T1000 (cell line): Measurements from ENCODE around the gene SHD.
A peak's percentile ranks its signal among the peaks of the same experiment; 100 is the strongest.
"Not testable (repeated sequence)": the region's sequence is repeated elsewhere in the genome, so short reads cannot be mapped to it uniquely, and the experiment has no call there.

Source experiments
- DNase-seq: peaks from one replicate; lab custom pipeline; 2025; ENCODE audit warnings: mixed read lengths; lab: John Stamatoyannopoulos, UW

SHD gene, protein sequence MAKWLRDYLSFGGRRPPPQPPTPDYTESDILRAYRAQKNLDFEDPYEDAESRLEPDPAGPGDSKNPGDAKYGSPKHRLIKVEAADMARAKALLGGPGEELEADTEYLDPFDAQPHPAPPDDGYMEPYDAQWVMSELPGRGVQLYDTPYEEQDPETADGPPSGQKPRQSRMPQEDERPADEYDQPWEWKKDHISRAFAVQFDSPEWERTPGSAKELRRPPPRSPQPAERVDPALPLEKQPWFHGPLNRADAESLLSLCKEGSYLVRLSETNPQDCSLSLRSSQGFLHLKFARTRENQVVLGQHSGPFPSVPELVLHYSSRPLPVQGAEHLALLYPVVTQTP

DNA sequence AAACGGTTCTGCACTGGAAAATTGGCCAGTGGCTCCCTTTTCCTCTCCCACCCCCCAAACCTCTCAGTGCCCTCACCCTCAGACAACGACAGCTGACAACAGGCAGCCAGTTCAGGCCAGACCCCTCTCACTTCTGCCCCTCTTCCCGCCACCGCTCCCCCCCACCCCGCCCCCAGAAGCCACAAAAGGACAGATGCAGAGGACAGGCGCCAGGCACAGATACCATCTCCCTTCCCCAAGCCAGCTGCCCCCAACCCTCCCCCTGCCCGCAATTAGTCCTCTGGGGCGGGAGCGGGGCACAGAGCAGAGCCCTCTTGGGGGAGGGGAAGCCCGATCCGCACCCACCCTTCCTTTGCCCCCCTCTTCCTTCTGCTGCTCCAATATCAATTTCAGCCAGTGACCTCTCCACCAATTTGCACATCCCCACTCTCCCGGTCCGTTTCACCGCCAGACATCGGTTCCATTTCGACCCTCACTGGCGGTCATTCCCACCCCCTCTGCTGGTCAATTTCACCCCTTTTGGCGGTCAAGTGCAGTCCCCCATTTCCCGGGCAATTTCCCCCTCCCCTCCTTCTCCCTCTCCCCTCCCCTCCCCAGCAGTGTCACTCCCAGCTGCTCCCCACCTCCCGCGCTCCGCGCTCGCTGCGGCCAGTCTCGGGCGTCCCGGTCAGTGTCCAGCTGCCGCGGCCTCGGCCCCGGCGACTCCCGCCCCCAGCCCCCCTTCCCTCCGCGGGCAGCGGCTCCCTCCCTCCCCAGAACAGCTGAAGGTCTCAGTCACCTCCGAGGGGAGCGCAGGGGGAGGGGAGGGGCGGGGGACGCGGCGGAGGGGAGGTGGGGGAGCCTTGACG lies at the start of gene SHD:
SHD (plus strand) TSS at position 848 of the 848 bp plus-strand sequence. CDS start 798 bp downstream, outside the sequence.
- DNase-seq, result no peak

GRCh38 chr19:4230237-4230636 lies 48.8 kb upstream of the SHD start:
- not testable (repeated sequence) for DNase-seq

DNA sequence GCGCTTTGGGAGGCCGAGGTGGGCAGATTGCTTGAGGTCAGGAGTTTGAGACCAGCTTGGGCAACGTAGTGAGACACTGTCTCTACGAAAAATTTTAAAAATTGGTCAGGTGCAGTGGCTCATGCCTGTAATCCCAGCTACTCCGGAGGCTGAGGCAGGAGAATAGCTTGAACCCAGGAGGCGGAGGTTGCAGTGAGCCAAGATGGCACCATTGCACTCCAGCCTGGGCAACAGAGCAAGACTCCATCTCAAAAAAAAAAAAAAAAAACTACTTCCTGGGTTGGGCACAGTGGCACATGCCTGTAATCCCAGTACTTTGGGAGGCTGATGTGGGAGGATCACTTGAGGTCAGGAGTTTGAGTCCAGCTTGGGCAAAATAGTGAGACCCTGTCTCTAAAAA lies 47.5 kb upstream of the SHD start:
- DNase-seq, result not testable (repeated sequence)

DNA sequence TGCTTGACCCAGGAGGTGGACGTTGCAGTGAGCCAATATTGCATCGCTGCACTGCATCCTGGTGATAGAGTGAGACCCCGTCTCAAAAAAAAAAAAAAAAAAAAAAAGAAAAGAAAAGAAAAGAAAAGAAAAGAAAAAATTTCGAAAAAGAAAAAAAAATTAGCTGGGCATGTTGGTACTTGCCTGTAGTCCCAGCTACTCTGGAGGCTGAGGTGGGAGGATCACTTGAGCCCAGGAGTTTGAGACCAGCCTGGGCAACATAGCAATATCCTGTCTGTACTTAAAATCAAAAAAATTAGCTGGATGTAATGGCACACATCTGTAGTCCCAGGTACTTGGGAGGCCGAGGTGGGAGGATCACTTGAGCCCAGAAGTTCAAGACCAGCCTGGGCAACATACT lies 46.9 kb upstream of the SHD start:
- not testable (repeated sequence) for DNase-seq

GRCh38 chr19:4232614-4233281 lies 46.3 kb upstream of the SHD start:
- no peak for DNase-seq

- DNase-seq, result no peak
Measured at GRCh38 chr19:4233282-4233853, 45.7 kb upstream of the SHD start.

GRCh38 chr19:4234142-4234861 lies 44.8 kb upstream of the SHD start:
- no peak for DNase-seq

- no peak for DNase-seq
Measured at GRCh38 chr19:4234862-4235201, 44.2 kb upstream of the SHD start.

- not testable (repeated sequence) for DNase-seq
Measured at GRCh38 chr19:4237510-4237909, 41.6 kb upstream of the SHD start.

DNA sequence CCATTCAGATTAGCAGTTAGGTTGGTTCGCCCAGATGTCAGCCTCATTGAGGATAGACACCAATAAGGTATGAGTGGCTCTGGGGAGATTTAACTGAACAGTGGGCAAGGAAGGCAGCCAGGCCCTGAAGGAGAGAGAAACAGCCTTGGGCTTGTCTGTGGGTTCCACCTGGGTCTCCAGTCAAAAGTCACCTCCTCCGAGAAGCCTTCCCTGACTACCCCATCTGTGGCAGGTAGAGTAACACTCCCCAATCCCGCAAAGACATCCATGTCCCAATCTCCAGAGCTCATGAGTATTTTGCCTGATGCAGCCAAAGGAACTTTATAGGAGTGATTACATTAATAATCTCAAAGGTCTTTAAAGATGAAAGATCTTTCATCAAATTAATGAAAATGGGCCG lies 40.2 kb upstream of the SHD start:
- DNase-seq, result no peak

DNA sequence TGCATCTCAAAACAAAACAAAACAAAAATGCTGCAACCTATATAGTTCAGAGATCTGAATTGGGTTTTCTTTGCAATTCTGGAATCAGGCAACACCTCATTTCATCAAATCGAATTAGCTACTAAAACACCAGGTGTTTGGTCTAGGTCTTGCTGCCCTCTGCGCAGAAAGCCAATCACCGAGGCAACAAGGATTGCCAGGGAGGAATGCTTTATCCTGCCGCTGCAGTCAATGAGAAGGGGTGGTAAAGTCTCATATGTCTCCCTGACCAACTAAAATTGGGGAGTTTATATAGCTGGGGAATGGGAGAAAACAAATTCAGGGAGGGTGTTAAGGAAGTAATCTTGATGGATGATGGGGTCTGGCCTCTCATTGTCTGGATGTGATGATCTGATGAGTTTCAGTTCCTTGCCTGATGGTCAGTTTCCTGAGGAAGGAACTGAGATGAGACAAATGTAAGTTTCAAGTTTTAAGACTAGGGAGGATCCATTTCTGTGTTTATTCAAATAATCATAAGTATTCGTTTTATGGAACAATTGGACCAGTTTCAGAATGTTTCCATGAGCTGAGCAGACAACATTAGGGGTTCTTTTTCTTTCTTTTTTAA lies 37.1 kb upstream of the SHD start:
- DNase-seq, result no peak

DNA sequence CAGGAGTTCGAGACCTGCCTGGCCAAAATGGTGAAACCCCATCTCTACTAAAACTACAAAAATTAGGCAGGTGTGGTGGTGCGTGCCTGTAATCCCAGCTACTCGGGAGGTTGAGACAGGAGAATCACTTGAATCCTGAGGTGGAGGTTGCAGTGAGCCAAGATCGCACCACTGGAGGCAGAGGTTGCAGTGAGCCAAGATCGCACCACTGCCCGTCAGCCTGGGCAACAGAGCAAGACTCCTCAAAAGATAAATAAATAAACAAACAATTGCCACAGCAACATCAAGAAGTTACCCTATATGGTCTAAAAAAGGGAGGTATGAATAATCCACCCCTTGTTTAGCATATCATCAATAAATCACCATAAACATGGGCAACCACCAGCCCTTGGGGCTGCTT lies 33.1 kb upstream of the SHD start:
- not testable (repeated sequence) for DNase-seq

DNA sequence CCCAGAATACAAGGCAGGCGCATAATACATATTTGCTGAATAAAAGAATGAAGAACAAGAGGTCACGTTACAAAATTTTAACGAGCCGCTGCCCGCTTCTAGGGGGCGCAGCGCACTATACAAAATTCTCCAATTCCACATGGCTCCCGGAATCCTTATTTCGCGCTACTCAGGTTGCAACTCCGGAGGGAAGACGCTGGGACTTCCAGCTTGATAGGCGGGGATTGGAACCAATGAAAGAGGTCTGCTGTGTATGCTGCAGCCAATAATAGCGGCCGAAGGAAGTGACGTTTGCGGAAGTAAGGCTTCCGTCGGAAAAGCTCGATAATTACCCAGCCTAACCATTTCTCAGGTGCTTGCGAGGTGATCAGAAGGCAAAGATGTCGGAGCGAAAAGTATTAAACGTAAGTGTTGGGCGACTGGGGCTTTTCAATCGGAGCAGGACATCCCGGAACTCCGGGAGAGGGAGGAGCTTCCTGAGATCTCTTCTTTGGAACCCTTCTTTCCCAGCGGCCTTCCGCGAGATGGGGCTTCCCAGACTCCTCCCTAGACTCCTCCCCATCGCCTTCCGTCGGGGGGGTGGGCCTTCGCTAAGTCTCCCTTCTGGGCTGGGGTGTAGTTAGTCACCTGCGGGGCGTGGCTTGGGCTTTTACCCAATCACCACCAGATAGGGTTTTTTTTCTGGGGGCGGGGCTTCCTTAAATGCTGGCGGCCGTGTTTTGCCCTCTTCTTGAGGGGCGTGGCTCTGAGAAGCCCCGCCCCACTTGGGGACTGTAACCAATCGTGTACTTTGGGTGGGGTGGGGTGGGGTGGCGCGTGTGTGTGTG lies 32.1 kb upstream of the SHD start, which contains the start of gene YJU2:
YJU2 (plus strand) TSS at position 314 of the 827 bp plus-strand sequence; CDS start at position 381, 67 bp downstream.
- DNase-seq, result peak; percentile 95

- DNase-seq, result no peak
Measured at GRCh38 chr19:4256563-4256962, 22.5 kb upstream of the SHD start.

GRCh38 chr19:4257025-4257424 lies 22.0 kb upstream of the SHD start:
- no peak for DNase-seq

- DNase-seq, result no peak
Measured at GRCh38 chr19:4258181-4258580, 20.9 kb upstream of the SHD start.

- DNase-seq, result no peak
Measured at GRCh38 chr19:4260613-4261191, 18.4 kb upstream of the SHD start.

GRCh38 chr19:4264812-4265211 lies 14.3 kb upstream of the SHD start:
- DNase-seq, result no peak

GRCh38 chr19:4266253-4267000 lies 12.6 kb upstream of the SHD start:
- DNase-seq, result no peak
